Activated T-helper 9 cell treated with anti-CD3 and anti-CD28 coated beads, Interleukin-2, amount 50 U/mL, for 16 hours (primary cell): ENCODE results near the gene NME9.

ENCODE experiments used
- DNase-seq: peaks from one replicate; pipeline ENCODE4 v3.0.0-alpha.2; 2020; ENCODE audit warnings: low read depth

The NME9 gene

GRCh38 chr3:138362538-138362937, 32.9 kb upstream of the NME9 start:
- no peak for DNase-seq

GRCh38 chr3:138361561-138361971, 31.9 kb upstream of the NME9 start:
- no peak for DNase-seq

DNA sequence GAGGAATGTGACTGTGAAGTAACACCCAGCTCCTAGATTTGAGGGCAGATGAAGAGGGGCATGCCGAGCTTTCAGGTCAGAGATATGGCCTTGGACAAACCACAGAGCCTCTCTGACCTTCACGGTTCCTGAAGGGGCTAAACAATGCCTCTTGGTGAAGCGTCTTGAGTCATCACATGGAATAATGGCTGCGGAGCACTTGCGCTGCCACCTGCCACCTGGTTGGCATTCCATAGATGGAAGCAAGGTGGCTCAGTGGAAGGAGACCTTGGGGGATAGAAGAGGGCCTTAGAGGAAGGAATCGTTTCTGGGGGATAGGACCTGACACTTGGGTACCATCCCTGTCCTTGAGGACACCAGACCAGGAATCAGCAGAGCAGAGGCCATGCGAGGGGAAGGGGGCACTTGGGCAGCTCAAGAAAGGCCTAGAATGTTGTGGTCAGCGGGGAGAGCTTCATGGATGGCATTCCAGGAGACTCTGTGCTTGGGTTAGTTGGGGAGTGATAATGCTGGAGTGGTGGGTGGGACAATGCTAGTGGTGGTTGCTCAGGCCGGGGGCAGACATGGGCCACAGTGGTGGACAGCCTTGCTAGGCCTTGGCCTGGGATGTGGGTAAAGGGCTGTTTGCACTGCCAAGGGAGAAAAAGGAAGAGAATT, 31.3 kb upstream of the NME9 start:
- DNase-seq, result no peak

GRCh38 chr3:138359919-138360868, 30.5 kb upstream of the NME9 start:
- DNase-seq, result no peak

GRCh38 chr3:138359148-138359918, 29.7 kb upstream of the NME9 start:
- DNase-seq, result no peak

- DNase-seq, result no peak
Measured at GRCh38 chr3:138356730-138357405, 27.2 kb upstream of the NME9 start.

DNA sequence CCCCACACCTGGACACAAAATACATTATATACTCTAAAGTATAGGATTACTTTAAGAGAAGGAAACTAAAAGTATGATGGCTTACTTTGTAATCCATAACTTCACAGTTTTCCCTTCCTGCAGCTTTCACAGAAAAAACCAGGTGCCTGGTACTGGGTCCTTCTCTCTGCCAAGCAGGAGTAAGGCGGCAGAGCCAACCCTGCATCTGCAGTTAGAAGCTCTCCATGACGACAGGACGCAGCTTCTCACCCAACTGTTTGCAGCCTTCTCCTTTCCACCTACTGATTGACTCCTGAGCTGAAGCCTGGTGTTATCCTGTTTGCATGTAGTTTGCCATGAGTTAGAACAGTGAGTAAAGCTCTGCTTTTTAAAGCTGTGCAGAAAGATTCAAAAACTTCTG, 25.4 kb upstream of the NME9 start:
- DNase-seq, result no peak

DNA sequence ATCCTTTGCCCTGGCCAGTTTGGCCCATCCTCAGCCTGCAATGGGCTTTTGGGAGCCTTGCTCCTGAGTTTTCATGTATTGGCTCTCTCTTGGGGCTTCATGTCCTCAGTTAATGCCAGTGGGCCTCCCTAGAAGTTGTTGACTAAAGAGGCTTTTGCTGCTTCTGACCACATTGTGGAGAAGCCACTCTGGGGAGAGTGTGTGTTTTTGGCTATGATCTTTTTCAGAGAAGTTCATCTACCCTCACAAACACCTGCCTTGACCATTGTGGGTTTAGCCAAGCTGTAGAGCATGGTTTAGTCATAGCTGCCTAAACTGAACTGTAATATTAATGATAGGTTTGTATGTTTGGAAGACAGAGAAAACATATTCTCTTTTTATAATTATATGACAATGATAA, 24.7 kb upstream of the NME9 start:
- DNase-seq, result no peak

DNA sequence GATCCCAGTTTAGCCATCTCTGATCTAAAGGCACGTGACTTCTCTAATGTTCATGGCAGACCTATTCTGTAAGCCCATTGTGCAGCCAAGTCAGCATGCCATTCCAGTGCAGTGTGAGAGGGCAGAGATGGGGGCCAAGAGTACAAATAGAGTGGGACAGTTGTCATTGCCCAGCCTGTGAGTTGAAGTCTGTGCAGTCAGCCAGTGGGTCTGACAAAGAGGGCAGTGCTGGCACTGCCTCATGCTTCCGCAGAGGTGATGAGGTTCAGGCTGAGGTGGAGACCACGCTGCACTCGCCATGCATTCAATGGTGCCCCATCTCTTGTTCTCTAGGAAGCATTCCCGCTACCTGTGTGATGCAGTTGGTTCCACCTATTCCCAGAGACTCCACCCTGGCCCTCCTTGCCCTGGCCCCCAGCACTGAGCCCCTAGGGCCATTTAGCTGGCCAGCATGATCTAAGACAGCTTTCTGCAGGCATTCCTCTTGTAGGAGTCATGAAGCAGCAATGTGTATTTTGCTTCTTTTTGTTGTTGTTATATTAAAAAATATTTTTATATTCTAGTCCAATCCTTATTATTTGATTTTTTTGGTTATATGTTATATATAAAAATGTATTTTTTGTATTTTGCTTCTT, 22.4 kb upstream of the NME9 start:
- no peak for DNase-seq

- no peak for DNase-seq
Measured at GRCh38 chr3:138351151-138351550, 21.5 kb upstream of the NME9 start.

GRCh38 chr3:138349926-138350665, 20.4 kb upstream of the NME9 start:
- DNase-seq, result no peak

DNA sequence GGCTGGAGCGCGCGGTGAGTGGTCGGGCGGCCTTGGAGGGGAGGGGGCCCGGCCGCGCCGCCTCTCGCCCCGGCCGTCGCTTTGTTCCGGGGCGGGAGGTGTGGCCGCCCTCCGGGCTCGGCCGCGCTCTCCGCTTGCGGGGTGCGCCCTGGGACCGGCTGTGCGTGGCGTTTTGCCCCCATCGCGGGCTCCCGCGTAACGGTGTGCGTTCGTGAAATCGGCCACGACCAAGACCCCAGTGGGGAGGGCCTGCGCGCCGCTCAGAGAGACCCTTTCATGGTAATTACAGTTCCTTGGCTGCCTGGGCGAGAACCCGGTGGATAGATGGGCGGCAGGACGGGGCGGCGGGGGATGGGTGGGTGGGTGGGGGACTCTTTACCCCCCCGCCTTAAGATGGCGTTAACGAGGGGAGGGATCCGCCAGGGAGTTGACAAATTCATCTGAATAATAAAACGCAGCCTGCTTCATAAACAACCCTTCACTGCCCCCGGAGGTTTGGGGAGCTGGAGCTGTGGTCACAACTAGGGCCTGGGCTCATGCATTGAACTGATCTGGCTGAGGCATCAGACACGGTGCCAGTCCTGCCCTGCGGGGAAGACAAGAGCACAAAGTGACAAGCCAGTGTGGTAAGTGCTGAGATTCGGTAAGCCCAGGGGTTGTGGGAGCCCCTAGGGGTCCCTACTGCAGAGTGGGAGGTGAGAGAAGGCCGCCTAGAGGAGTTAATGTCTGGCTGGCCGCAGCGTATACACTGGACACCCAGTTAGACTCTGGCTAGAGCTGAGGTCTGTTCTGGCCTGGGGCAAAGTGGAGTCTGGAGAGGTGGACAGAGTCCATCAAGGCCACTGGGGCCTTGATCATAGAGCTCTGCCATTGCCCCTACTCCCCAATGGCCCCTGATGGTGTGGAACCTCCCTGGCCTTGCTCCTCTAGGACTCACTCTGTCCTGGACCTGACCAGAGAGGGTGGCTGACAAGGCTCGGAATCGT, 19.4 kb upstream of the NME9 start:
- DNase-seq, result no peak

DNA sequence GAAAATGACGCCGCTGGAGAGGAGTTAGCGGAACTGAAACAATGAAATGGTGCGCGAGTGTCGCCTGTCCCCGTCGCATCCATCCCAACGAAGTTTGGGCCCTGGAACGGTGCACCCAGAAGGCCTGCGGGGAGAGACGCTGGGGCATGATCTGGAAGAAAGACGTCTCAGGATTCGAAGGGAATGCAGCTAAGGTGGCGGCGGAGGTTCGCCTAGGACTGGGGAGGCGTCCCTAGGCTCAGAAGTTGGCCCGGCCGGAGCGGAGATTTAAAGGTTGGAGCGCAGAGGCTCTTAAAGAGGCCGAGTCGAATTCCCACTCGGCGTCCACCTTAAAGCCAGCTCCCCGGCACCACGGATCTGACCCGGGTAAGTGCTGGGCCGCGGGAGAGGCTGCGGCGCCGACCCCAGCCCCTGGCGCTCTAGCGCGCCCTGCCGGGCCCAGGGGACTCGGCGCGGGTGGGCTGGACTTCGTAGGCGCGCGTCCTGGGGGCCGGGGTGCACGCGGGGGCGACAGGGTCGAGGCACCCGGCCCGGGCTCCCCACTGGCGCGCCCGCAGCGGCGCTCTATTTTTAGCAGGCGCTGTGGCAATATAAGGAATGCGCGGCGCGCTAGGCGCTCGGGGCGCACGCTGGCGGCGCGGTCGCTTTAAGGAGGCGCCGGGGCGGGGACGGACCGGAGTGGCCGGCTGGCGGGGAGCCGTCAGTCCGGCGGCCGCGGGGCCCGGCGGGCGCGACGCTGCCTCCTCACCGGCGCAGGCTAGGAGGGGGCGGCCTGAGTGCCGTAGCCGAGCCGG, 18.5 kb upstream of the NME9 start, which contains the start of gene MRAS:
Gene MRAS, plus strand, starts transcription at position 620 of the 794 bp plus-strand sequence. CDS start 24,305 bp downstream, outside the sequence.
- no peak for DNase-seq

- no peak for DNase-seq
Measured at GRCh38 chr3:138344754-138345153, 15.1 kb upstream of the NME9 start.

DNA sequence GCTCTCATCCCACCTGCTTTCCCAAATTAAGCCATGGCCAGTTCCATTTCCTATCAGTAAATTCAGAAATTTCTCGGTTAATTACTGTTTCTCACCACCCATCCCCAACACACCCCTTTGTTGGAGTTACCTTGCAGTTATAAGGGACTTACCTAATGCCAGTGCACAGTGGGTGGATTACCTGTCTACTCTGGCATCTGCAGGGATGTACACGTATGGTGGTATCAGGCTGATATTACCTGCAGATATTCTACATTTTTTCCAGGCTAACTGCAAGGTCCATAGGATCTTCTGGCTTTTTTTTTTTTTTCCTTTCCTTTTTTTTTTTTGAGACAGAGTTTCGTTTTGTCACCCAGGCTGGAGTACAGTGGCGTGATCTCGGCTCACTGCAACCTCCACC, 10.9 kb upstream of the NME9 start:
- no peak for DNase-seq

DNA sequence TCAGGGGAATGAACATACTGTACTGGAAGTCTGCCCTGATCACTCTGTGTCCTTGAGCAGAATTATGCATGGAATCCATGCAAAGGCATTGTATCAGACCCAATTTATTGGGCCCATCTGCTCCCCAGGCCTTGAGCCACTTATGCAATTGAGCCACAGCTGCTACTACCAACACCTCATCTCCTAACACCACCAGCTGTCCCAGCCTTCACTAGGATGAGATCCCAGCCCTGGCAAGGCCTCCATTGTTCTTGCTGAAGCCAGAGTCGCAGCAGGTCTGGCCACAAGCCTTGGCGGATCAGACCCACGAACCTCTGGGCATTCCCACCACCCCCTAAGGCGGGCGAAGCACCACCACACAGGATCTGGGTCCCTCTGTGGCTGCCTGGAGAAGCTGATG, 9.2 kb upstream of the NME9 start:
- no peak for DNase-seq

- DNase-seq, result no peak
Measured at GRCh38 chr3:138338244-138338643, 8.6 kb upstream of the NME9 start.

- no peak for DNase-seq
Measured at GRCh38 chr3:138336454-138336999, 6.9 kb upstream of the NME9 start.
